ENCODE data around the gene ATG4B. TPM values are rescaled to one million over a fixed set of nuclear protein-coding genes. Genes with fewer than 3 reads are reported as not detected.

ATG4B gene
- total RNA-seq, 1 donor from 2014 or later: 135 TPM

GRCh38 chr2:241678784-241679540 lies 41.5 kb downstream of the ATG4B start:
- H3K9me3 Mint-ChIP-seq: no peaks in the 10 kb centered on the region
- H3K27ac Mint-ChIP-seq: no peak overlapping the region
- TF ChIP-seq, protein P1, sequence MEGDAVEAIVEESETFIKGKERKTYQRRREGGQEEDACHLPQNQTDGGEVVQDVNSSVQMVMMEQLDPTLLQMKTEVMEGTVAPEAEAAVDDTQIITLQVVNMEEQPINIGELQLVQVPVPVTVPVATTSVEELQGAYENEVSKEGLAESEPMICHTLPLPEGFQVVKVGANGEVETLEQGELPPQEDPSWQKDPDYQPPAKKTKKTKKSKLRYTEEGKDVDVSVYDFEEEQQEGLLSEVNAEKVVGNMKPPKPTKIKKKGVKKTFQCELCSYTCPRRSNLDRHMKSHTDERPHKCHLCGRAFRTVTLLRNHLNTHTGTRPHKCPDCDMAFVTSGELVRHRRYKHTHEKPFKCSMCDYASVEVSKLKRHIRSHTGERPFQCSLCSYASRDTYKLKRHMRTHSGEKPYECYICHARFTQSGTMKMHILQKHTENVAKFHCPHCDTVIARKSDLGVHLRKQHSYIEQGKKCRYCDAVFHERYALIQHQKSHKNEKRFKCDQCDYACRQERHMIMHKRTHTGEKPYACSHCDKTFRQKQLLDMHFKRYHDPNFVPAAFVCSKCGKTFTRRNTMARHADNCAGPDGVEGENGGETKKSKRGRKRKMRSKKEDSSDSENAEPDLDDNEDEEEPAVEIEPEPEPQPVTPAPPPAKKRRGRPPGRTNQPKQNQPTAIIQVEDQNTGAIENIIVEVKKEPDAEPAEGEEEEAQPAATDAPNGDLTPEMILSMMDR (IDR thresholded peaks at IDR 0.05; ENCODE audit: unreplicated experiment): no peak
- no peaks in the 10 kb centered on the region for H3K27me3 Mint-ChIP-seq (ENCODE audit: low read depth)
- no peak for DNase-seq (ENCODE audit: low spot score in 2 of 2, unreplicated experiment in 2 of 2)
- H3K4me1 Mint-ChIP-seq: no peaks in the 10 kb centered on the region
- peaks cover 19% of the 10 kb centered on the region for H3K36me3 Mint-ChIP-seq
- no peak overlapping the region for H3K4me3 Mint-ChIP-seq

DNA sequence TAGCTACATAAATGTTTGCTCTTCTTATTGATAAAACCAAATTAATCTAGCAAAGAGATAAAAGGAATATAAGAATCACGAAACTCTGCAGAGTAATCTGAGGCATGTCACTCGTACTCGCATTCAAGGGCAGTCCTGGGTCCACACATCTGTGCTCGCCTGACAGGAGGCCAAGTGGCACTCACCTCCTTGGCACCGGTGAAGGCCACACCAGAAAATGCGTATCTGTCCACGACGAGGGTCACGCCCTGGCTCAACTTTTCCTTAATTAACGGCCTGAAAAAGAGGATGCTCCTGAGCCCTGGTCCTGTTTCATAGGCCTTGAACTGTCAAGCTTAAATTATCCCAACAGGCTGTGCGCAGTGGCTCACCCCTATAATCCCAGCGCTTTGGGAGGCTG lies 42.6 kb downstream of the ATG4B start:
- Mint-ChIP-seq H3K4me1 (no peaks in the 10 kb centered on the region), H3K27ac (no peak overlapping the region), H3K4me3 (no peak overlapping the region), H3K9me3 (no peaks in the 10 kb centered on the region), H3K27me3 (ENCODE audit: low read depth) (no peaks in the 10 kb centered on the region), H3K36me3 (peaks cover 21% of the 10 kb centered on the region)
- TF ChIP-seq, protein P1 (IDR thresholded peaks at IDR 0.05; ENCODE audit: unreplicated experiment): no peak
- DNase-seq (ENCODE audit: low spot score in 2 of 2, unreplicated experiment in 2 of 2): no peak

DNA sequence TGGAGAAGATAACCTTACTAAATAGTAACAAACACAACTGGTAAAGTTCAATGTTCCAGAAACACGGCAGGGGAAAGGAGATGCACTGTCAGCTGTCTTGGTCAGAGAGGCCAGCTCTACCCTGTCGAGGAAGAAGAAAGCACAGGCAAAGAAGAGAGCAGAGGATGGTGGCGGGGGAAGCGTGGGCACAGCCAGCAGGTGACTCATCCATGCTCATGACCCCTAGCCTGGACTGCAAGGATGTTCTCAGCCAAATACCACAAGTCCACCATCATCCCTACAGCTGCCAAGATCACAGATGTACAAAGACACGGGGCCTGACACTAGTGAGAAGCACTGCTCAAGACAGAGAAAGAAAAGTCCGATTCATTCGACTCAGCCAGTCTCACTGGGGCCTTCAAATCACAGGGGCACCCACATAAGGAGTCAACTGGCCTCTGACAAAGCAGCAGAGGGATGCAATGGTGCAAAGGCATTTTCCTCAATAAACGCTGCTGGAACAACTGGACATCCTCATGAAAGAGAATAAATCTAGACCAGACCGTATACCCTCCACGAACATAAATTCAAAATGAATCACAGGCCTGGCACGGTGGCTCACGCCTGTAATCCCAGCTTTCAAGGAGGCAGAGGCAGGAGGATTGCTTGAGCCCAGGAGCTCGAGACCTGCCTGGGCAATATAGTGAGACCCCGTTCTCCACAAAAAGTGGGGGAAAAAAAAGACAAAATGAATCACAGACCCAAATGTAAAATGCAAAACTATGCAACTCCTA lies 43.5 kb downstream of the ATG4B start:
- Mint-ChIP-seq H3K9me3 (no peaks in the 10 kb centered on the region), H3K27me3 (ENCODE audit: low read depth) (no peaks in the 10 kb centered on the region), H3K27ac (no peak overlapping the region), H3K36me3 (peaks cover 21% of the 10 kb centered on the region), H3K4me1 (peaks cover 7% of the 10 kb centered on the region), H3K4me3 (no peak overlapping the region)
- DNase-seq (ENCODE audit: low spot score in 2 of 2, unreplicated experiment in 2 of 2): no peak
- TF ChIP-seq, protein P1 (IDR thresholded peaks at IDR 0.05; ENCODE audit: unreplicated experiment): no peak

GRCh38 chr2:241686324-241686649 lies 48.8 kb downstream of the ATG4B start:
- Mint-ChIP-seq H3K4me3 (peak overlapping the region; percentile 81), H3K4me1 (peaks cover 18% of the 10 kb centered on the region), H3K27ac (peak overlapping the region; percentile 84), H3K27me3 (ENCODE audit: low read depth) (no peaks in the 10 kb centered on the region), H3K36me3 (peaks cover 14% of the 10 kb centered on the region), H3K9me3 (no peaks in the 10 kb centered on the region)
- no peak for DNase-seq (ENCODE audit: low spot score in 2 of 2, unreplicated experiment in 2 of 2)
- TF ChIP-seq, protein P1 (IDR thresholded peaks at IDR 0.05; ENCODE audit: unreplicated experiment): no peak

GRCh38 chr2:241686650-241687425 lies 49.3 kb downstream of the ATG4B start, which contains the start of gene DTYMK:
Gene DTYMK (minus strand): TSS chr2:241686815. CDS start chr2:241686783, 32 bp downstream.
- Mint-ChIP-seq H3K27me3 (ENCODE audit: low read depth) (no peaks in the 10 kb centered on the region), H3K4me3 (peak within 1 kb of the TSS; percentile 81), H3K4me1 (peaks cover 18% of the 10 kb centered on the region), H3K9me3 (no peaks in the 10 kb centered on the region), H3K36me3 (peaks cover 9% of the 10 kb centered on the region), H3K27ac (peak within 1 kb of the TSS; percentile 90)
- TF ChIP-seq, protein P1 (IDR thresholded peaks at IDR 0.05; ENCODE audit: unreplicated experiment): no peak
- DNase-seq (ENCODE audit: low spot score in 2 of 2, unreplicated experiment in 2 of 2): peak; percentile 93 to 96
